T-helper 22 cell (primary cell): ENCODE results near the gene CCNB2.
"Not testable (repeated sequence)": the region's sequence is repeated elsewhere in the genome, so short reads cannot be mapped to it uniquely, and the experiment has no call there.

ENCODE experiments used
- DNase-seq: peaks from one replicate; pipeline ENCODE4 v3.0.0-alpha.2; 2020; ENCODE audit warnings: low read depth

Gene CCNB2

GRCh38 chr15:59104912-59105732 lies at the start of gene CCNB2:
CCNB2 (plus strand) TSS chr15:59105146; CDS start chr15:59105269, 123 bp downstream.
- peak; percentile 72 for DNase-seq

GRCh38 chr15:59059076-59059597 lies 45.8 kb upstream of the CCNB2 start:
- no peak for DNase-seq

- DNase-seq = no peak
These were observed 44.6 kb upstream of the CCNB2 start for GRCh38 chr15:59060348-59060747.

- DNase-seq = no peak
These were observed 41.9 kb upstream of the CCNB2 start for GRCh38 chr15:59063042-59063441.

- no peak for DNase-seq
These were observed 35.5 kb upstream of the CCNB2 start for GRCh38 chr15:59069430-59069829.

GRCh38 chr15:59074607-59075006 lies 30.3 kb upstream of the CCNB2 start:
- no peak for DNase-seq

GRCh38 chr15:59087731-59088130 lies 17.2 kb upstream of the CCNB2 start:
- DNase-seq = no peak

GRCh38 chr15:59094077-59094476 lies 10.9 kb upstream of the CCNB2 start:
- DNase-seq = no peak

GRCh38 chr15:59096429-59096828 lies 8.5 kb upstream of the CCNB2 start:
- DNase-seq = no peak

GRCh38 chr15:59099162-59099685 lies 5.7 kb upstream of the CCNB2 start:
- no peak for DNase-seq

GRCh38 chr15:59104602-59104911 lies 389 bp upstream of the CCNB2 start:
- no peak for DNase-seq

- no peak for DNase-seq
These were observed 908 bp downstream of the CCNB2 start for GRCh38 chr15:59105854-59106253.

- DNase-seq = no peak
These were observed 6.3 kb downstream of the CCNB2 start for GRCh38 chr15:59111251-59111650.

GRCh38 chr15:59115047-59115446 lies 10.1 kb downstream of the CCNB2 start:
- DNase-seq = no peak

GRCh38 chr15:59116141-59116540 lies 11.2 kb downstream of the CCNB2 start:
- DNase-seq = no peak

GRCh38 chr15:59116771-59117170 lies 11.8 kb downstream of the CCNB2 start:
- DNase-seq = no peak

GRCh38 chr15:59119625-59120024 lies 14.7 kb downstream of the CCNB2 start:
- no peak for DNase-seq

- DNase-seq = no peak
These were observed 16.0 kb downstream of the CCNB2 start for GRCh38 chr15:59120937-59121336.

GRCh38 chr15:59124261-59124660 lies 19.3 kb downstream of the CCNB2 start:
- DNase-seq = no peak

GRCh38 chr15:59125683-59126082 lies 20.7 kb downstream of the CCNB2 start:
- DNase-seq = not testable (repeated sequence)

- DNase-seq = not testable (repeated sequence)
These were observed 22.3 kb downstream of the CCNB2 start for GRCh38 chr15:59127255-59127654.

GRCh38 chr15:59131456-59131855 lies 26.5 kb downstream of the CCNB2 start:
- no peak for DNase-seq

- DNase-seq = no peak
These were observed 27.1 kb downstream of the CCNB2 start for GRCh38 chr15:59131969-59132562.
